SK-N-SH (cell line): Measurements from ENCODE around the gene GPX1. TPM values are rescaled to one million over a fixed set of nuclear protein-coding genes. Genes with fewer than 3 reads are reported as not detected.

Experiments used
- CHD2 ChIP-seq: fragments of 150-350 bp; IDR thresholded peaks from 2 replicates; pipeline ENCODE4 v1.6.1; 2018; ENCODE audit warnings: low read length; ENCODE audit not compliant: partially characterized antibody
- ELF1 ChIP-seq: IDR thresholded peaks from 2 replicates; pipeline ENCODE4 v1.4.0; 2012
- FOXJ3 ChIP-seq: sonication (generic); formaldehyde crosslinking; IDR thresholded peaks from 2 replicates; pipeline ENCODE4 v1.5.1; 2020; ENCODE audit warnings: mild to moderate bottlenecking, missing genetic modification reagents
- FOXM1 ChIP-seq: IDR thresholded peaks from 2 replicates; pipeline ENCODE4 v1.4.0; 2012; ENCODE audit warnings: low read depth, mild to moderate bottlenecking
- GATA2 ChIP-seq: sonication (generic); formaldehyde crosslinking; IDR thresholded peaks from 2 replicates; pipeline ENCODE4 v1.5.0; 2020; ENCODE audit warnings: mild to moderate bottlenecking, missing genetic modification reagents
- MXI1 ChIP-seq: IDR thresholded peaks from 2 replicates; pipeline ENCODE4 v1.6.1; 2012; ENCODE audit warnings: mild to moderate bottlenecking, low read depth, low read length, improper control_type of control experiment
- RAD21 ChIP-seq: IDR thresholded peaks from 2 replicates; pipeline ENCODE4 v1.6.1; 2012; ENCODE audit warnings: mild to moderate bottlenecking, low read length
- RFX5 ChIP-seq: IDR thresholded peaks from 2 replicates; pipeline ENCODE4 v1.6.1; 2012; ENCODE audit warnings: mild to moderate bottlenecking, improper control_type of control experiment, low read length
- SIN3A ChIP-seq: IDR thresholded peaks from 2 replicates; pipeline ENCODE4 v1.6.1; 2012; ENCODE audit warnings: low read depth, mild to moderate bottlenecking, low read length, moderate library complexity, borderline replicate concordance
- TAF1 ChIP-seq: IDR thresholded peaks from 2 replicates; pipeline ENCODE4 v1.6.1; 2012; ENCODE audit warnings: low read depth, mild to moderate bottlenecking, low read length, moderate library complexity, borderline replicate concordance
- TEAD4 ChIP-seq: IDR thresholded peaks from 2 replicates; pipeline ENCODE4 v1.4.0; 2012; ENCODE audit warnings: mild to moderate bottlenecking, borderline replicate concordance; ENCODE audit not compliant: insufficient read depth
- YY1 ChIP-seq: IDR thresholded peaks from 2 replicates; pipeline ENCODE4 v1.4.0; 2012; ENCODE audit warnings: low read depth, mild to moderate bottlenecking
- polyA plus RNA-seq, 3 experiments: library from polyadenylated mRNA; depleted of rRNA; stranded (reverse); fragments of >200 nt; gene quantifications; 2 replicates each; pipeline ENCODE4 v1.2.3, GENCODE V29; 2012
- TF ChIP-seq, protein P1 (sequence below): fragments of 150-350 bp; IDR thresholded peaks from 2 replicates; pipeline ENCODE4 v1.6.1; 2016; ENCODE audit warnings: mild to moderate bottlenecking, low read depth, low read length
- TF ChIP-seq, protein P2 (sequence below): IDR thresholded peaks from 2 replicates; pipeline ENCODE4 v1.4.0; 2012; ENCODE audit warnings: low read depth, borderline replicate concordance
- TF ChIP-seq, protein P3 (sequence below): IDR thresholded peaks from 2 replicates; pipeline ENCODE4 v1.6.1; 2012; ENCODE audit warnings: mild to moderate bottlenecking, low read depth, low read length, moderate library complexity
- TF ChIP-seq, protein P4 (sequence below): IDR thresholded peaks from 2 replicates; pipeline ENCODE4 v1.4.0; 2012; ENCODE audit warnings: low read depth

GPX1 gene
- polyA plus RNA-seq, 1 of the 3 experiments (the other 2 are of a cell fraction) = 815 TPM

DNA sequence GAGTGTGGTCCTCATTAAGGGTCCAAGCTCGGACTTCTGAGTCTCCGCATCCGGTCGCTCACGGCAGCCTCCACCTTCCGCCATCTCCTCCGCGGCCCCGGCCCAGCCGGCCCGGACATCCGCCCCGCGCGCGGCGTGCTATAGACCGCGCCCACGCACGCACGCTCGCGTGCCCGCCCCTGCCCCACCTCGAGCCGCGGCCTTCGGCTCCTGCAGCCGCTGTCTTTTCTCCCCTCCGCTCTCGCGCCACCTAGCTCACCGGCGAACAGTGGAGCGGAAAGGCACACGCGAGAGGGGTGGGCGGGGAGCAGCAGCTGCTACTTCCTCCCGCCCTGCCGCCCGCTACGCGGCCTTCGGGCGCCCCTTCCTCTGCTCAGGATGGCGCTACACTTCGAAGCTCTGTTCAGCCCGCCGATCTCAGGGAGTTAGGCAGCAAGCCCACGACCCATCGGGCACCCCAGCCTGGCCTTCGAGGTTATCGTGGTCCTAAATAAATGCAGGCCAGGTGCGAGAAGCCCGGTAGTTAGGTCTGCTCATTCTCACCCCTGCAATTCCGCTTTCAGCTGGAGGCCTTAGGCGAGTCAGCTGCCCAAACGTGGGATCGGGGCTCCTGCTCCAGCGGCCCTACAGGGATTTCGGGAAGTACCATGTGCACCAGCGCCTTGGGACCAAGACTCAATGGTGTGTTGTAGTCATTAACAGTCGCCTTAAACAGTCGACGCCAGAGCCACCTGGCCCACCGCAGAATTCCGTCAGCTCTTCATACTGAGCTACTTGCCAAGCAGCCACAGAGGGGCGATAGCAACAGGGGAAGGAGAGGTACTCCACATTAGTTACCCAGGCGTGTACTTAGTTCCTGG, 18.0 kb downstream of the GPX1 start, which contains the start of gene USP4 (continued):
- TF ChIP-seq, protein P1, sequence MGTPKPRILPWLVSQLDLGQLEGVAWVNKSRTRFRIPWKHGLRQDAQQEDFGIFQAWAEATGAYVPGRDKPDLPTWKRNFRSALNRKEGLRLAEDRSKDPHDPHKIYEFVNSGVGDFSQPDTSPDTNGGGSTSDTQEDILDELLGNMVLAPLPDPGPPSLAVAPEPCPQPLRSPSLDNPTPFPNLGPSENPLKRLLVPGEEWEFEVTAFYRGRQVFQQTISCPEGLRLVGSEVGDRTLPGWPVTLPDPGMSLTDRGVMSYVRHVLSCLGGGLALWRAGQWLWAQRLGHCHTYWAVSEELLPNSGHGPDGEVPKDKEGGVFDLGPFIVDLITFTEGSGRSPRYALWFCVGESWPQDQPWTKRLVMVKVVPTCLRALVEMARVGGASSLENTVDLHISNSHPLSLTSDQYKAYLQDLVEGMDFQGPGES = no peak
- TF ChIP-seq GATA2 = no peak; the same call in 1 of the 2 replicates
- peak; percentile 96 for TF ChIP-seq MXI1
- TF ChIP-seq SIN3A = peak; percentile 25; the same call in 1 of the 2 replicates
- no peak; the same call in none of the 2 replicates for TF ChIP-seq TAF1
- peak; percentile 56 for TF ChIP-seq RAD21
- TF ChIP-seq TEAD4 = no peak
- peak; percentile 84 for TF ChIP-seq YY1
- no peak for TF ChIP-seq FOXM1
- TF ChIP-seq, protein P2, sequence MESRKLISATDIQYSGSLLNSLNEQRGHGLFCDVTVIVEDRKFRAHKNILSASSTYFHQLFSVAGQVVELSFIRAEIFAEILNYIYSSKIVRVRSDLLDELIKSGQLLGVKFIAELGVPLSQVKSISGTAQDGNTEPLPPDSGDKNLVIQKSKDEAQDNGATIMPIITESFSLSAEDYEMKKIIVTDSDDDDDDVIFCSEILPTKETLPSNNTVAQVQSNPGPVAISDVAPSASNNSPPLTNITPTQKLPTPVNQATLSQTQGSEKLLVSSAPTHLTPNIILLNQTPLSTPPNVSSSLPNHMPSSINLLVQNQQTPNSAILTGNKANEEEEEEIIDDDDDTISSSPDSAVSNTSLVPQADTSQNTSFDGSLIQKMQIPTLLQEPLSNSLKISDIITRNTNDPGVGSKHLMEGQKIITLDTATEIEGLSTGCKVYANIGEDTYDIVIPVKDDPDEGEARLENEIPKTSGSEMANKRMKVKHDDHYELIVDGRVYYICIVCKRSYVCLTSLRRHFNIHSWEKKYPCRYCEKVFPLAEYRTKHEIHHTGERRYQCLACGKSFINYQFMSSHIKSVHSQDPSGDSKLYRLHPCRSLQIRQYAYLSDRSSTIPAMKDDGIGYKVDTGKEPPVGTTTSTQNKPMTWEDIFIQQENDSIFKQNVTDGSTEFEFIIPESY = no peak
- TF ChIP-seq, protein P3, sequence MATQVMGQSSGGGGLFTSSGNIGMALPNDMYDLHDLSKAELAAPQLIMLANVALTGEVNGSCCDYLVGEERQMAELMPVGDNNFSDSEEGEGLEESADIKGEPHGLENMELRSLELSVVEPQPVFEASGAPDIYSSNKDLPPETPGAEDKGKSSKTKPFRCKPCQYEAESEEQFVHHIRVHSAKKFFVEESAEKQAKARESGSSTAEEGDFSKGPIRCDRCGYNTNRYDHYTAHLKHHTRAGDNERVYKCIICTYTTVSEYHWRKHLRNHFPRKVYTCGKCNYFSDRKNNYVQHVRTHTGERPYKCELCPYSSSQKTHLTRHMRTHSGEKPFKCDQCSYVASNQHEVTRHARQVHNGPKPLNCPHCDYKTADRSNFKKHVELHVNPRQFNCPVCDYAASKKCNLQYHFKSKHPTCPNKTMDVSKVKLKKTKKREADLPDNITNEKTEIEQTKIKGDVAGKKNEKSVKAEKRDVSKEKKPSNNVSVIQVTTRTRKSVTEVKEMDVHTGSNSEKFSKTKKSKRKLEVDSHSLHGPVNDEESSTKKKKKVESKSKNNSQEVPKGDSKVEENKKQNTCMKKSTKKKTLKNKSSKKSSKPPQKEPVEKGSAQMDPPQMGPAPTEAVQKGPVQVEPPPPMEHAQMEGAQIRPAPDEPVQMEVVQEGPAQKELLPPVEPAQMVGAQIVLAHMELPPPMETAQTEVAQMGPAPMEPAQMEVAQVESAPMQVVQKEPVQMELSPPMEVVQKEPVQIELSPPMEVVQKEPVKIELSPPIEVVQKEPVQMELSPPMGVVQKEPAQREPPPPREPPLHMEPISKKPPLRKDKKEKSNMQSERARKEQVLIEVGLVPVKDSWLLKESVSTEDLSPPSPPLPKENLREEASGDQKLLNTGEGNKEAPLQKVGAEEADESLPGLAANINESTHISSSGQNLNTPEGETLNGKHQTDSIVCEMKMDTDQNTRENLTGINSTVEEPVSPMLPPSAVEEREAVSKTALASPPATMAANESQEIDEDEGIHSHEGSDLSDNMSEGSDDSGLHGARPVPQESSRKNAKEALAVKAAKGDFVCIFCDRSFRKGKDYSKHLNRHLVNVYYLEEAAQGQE = peak; percentile 46; the same call in 1 of the 2 replicates
- peak; percentile 63; the same call in 1 of the 2 replicates for TF ChIP-seq ELF1
- TF ChIP-seq FOXJ3 (CRISPR knock-in tag) = peak; percentile 14; the same call in 1 of the 2 replicates
- peak; percentile 6; the same call in 1 of the 2 replicates for TF ChIP-seq RFX5
- TF ChIP-seq CHD2 = peak; percentile 84
- TF ChIP-seq, protein P4, sequence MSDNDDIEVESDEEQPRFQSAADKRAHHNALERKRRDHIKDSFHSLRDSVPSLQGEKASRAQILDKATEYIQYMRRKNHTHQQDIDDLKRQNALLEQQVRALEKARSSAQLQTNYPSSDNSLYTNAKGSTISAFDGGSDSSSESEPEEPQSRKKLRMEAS = peak; percentile 92
- TF ChIP-seq, all 33 proteins: peak for 16
